Uterus (tissue), 4 donors: ENCODE results near the gene CNTN2. TPM values are rescaled to one million over a fixed set of nuclear protein-coding genes. Genes with fewer than 3 reads are reported as not detected.

Experiments used
- DNase-seq, 2 donors: peaks; one replicate each; pipeline ENCODE4 v3.0.0-alpha.2; 2019 to 2020
- H3K27ac ChIP-seq, 2 donors: fragments of 200-600 bp; sonication (generic); 1 replicate in 1 of 2; 2 replicates in 1 of 2; pipeline ENCODE4 v1.5.1; 2016 to 2018
- H3K27me3 ChIP-seq, 2 donors: fragments of 200-600 bp; sonication (generic); one replicate each; pipeline ENCODE4 v1.5.1; 2018 to 2019; ENCODE audit warnings: control low read depth in 1 of 2
- H3K36me3 ChIP-seq, 2 donors: fragments of 200-600 bp; sonication (generic); one replicate each; pipeline ENCODE4 v1.5.1; 2019; ENCODE audit warnings: control low read depth in 1 of 2
- H3K4me1 ChIP-seq, 2 donors: fragments of 200-600 bp; sonication (generic); one replicate each; pipeline ENCODE4 v1.5.1; 2018 to 2019; ENCODE audit warnings: control low read depth in 1 of 2
- H3K4me3 ChIP-seq, 2 donors: fragments of 200-600 bp; sonication (generic); 1 replicate in 1 of 2; 2 replicates in 1 of 2; pipeline ENCODE4 v1.5.1; 2018 to 2019; ENCODE audit warnings: mild to moderate bottlenecking in 1 of 2
- H3K9me3 ChIP-seq, 2 donors: fragments of 200-600 bp; sonication (generic); one replicate each; pipeline ENCODE4 v1.5.1; 2019; ENCODE audit warnings: control low read depth in 1 of 2
- POLR2A ChIP-seq, 2 donors: fragments of 450-650 bp; IDR thresholded peaks; one replicate each; pipeline ENCODE4 v1.6.1; 2016; ENCODE audit warnings: antibody characterized with exemption in 2 of 2, mild to moderate bottlenecking in 1 of 2, moderate library complexity in 1 of 2
- intact Hi-C: fragments of 100-400 bp; cut with DNase I; formaldehyde crosslinking; loops from one replicate; pipeline ENCODE4 v1.15.1; 2023; ENCODE audit warnings: low total_unique reads
- total RNA-seq, 4 donors: library from RNA; depleted of rRNA in 3 of 4; stranded (reverse); fragments of >200 nt in 3 of 4; gene quantifications; one replicate each; pipeline versions ENCODE4 v1.1.0 to v1.2.4, GENCODE V29; 2014 to 2023
- TF ChIP-seq, protein P1 (sequence below), 4 experiments: fragments of 200-600 bp in 2 of 4; fragments of 450-650 bp in 2 of 4; sonication (generic) in 2 of 4; IDR thresholded peaks; one replicate each; pipeline ENCODE4 v1.5.1; 2016 to 2019; ENCODE audit warnings: antibody characterized with exemption in 4 of 4, mild to moderate bottlenecking in 2 of 4, moderate library complexity in 1 of 4
- donor health status: DM: yes; HTN: yes; CAD: no.

CNTN2 gene
- total RNA-seq, 4 donors from 2014 or later: 3.0 TPM; not detected in 3

DNA sequence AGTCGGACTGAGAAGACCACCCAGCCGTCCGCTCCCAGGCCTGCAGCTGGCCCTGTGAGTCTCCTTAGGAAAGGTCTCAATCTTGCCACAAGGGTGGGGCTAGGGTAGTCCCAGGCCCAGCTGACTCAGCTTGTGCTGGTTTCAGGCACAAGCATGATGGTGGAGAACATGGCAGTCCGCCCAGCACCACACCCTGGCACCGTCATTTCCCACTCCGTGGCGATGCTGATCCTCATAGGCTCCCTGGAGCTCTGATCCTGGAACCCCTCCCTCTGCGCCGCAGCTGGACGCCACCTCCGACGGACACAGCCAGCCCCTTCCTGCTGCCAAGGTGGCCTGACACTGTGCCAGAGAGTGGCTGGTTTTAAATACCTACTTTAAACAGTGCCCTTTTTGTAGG, 30.5 kb downstream of the CNTN2 start:
- Histone ChIP-seq H3K27me3 (no peaks in the 10 kb centered on the region), H3K4me1 (no peaks in the 10 kb centered on the region), H3K36me3 (no peaks in the 10 kb centered on the region), H3K9me3 (no peaks in the 10 kb centered on the region), H3K27ac (no peak overlapping the region), H3K4me3 (no peak overlapping the region)
- no peak for DNase-seq
- TF ChIP-seq, protein P1, sequence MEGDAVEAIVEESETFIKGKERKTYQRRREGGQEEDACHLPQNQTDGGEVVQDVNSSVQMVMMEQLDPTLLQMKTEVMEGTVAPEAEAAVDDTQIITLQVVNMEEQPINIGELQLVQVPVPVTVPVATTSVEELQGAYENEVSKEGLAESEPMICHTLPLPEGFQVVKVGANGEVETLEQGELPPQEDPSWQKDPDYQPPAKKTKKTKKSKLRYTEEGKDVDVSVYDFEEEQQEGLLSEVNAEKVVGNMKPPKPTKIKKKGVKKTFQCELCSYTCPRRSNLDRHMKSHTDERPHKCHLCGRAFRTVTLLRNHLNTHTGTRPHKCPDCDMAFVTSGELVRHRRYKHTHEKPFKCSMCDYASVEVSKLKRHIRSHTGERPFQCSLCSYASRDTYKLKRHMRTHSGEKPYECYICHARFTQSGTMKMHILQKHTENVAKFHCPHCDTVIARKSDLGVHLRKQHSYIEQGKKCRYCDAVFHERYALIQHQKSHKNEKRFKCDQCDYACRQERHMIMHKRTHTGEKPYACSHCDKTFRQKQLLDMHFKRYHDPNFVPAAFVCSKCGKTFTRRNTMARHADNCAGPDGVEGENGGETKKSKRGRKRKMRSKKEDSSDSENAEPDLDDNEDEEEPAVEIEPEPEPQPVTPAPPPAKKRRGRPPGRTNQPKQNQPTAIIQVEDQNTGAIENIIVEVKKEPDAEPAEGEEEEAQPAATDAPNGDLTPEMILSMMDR (IDR thresholded peaks at IDR 0.05): no peak
- no peak for TF ChIP-seq POLR2A (IDR thresholded peaks at IDR 0.05)
- intact Hi-C loops: no loop called here

DNA sequence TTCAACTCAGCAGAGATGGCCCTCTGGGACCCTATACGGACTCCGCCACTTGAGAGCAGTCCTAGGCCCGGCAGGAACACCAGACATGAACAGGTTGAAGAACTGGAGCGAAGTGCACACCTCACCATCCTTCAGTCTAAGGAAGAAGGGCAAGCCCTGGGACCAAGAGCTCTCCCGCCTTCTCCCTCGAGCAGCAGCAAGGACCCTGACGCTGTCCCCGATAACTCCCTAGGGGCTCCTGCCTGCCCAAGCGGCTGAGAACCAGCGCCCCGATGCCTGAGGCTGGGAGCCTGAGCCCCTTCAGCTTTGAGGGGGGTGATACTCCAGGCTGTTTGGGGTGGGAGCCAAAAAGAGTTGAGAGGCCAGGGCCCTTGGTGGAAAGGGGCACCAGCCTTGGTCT, 31.1 kb downstream of the CNTN2 start:
- no peak overlapping the region for H3K4me3 ChIP-seq
- no peaks in the 10 kb centered on the region for H3K9me3 ChIP-seq
- intact Hi-C loops: no loop called here
- DNase-seq: no peak
- no peaks in the 10 kb centered on the region for H3K27me3 ChIP-seq
- H3K27ac ChIP-seq: no peak overlapping the region
- H3K36me3 ChIP-seq: no peaks in the 10 kb centered on the region
- no peak for TF ChIP-seq POLR2A (IDR thresholded peaks at IDR 0.05)
- TF ChIP-seq, protein P1 (IDR thresholded peaks at IDR 0.05): no peak
- no peaks in the 10 kb centered on the region for H3K4me1 ChIP-seq

DNA sequence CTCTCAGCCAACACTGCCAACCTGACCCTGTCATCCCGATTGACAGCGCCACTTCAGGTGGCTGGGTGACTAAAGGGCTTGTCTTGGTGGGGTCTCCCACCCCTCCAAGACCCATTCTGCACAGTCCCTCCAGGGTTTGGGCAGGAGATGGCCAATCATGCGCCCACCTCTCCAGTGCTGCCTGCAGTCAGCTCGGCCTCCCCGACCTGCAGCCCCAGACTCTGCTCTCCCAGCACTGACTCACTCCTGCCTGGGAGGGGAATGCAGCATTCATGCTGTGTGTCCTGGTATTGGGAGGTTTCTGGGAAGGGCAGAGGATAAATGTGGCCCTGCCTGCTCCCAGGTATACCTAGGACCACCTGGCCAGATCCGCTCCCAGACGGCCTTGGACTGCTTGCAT, 31.5 kb downstream of the CNTN2 start:
- Histone ChIP-seq H3K9me3 (no peaks in the 10 kb centered on the region), H3K4me1 (no peaks in the 10 kb centered on the region), H3K4me3 (no peak overlapping the region), H3K27me3 (no peaks in the 10 kb centered on the region), H3K36me3 (no peaks in the 10 kb centered on the region), H3K27ac (no peak overlapping the region)
- intact Hi-C loops: no loop called here
- DNase-seq: no peak
- TF ChIP-seq, protein P1 (IDR thresholded peaks at IDR 0.05): no peak
- no peak for TF ChIP-seq POLR2A (IDR thresholded peaks at IDR 0.05)

DNA sequence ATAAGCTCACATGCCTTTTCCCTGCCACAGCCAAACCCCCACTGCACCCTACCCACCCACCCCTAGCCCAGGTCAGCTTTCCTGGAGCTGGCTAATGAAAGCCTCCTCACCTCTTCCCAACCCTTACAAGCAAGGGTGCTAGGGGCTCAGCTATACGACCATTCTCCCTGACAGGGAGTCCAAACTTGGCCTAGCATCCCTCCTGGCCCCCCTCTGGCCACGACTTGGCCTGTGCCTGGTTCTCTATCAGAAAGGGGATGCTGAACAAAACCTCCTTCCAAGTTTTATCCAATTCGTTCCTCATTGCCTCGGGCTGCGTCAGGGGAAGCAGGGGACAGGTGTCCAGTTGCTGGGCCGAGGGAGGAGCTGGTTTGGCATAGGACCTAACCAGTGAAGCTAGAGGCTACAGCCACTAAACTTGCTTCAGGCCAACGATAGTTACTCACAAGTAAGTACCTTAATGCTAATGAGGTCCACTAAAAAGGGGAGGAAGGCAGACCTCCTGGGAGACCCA, 32.7 kb downstream of the CNTN2 start:
- TF ChIP-seq, protein P1 (IDR thresholded peaks at IDR 0.05): no peak
- TF ChIP-seq POLR2A (IDR thresholded peaks at IDR 0.05): no peak
- H3K9me3 ChIP-seq: no peaks in the 10 kb centered on the region
- intact Hi-C loops: no loop called here

DNA sequence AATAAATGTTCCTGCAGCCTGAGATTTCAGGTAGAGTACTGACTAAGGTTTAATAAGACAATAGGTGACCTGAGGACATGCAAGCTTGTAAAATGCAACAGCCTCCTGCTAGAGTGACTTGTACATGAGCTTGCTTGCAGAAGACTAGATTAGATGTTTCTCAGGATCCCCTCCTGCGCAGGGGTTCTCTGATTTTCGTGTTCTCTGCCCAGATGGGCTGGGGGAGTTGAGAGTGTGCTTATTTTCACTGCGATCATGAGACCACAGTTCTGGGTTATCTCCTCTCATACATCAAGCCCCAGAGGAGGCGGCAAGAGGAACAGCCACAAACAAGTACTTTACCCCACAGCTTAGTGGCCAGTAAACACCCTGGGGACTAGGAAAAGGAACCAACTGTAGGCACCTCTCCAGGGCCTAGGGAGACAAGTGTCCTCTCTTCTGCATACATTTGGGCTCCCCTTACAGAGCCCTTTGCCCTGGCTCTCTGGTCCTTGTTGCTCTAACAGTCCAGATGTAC, 33.3 kb downstream of the CNTN2 start:
- Histone ChIP-seq H3K27ac (no peak overlapping the region), H3K27me3 (no peaks in the 10 kb centered on the region), H3K9me3 (no peaks in the 10 kb centered on the region), H3K36me3 (no peaks in the 10 kb centered on the region), H3K4me3 (no peak overlapping the region), H3K4me1 (no peaks in the 10 kb centered on the region)
- intact Hi-C loops: no loop called here
- no peak for DNase-seq
- no peak for TF ChIP-seq POLR2A (IDR thresholded peaks at IDR 0.05)
- TF ChIP-seq, protein P1 (IDR thresholded peaks at IDR 0.05): no peak

More for the DNA sequence above, 32.7 kb downstream of the CNTN2 start:
- Histone ChIP-seq H3K27ac (no peak overlapping the region), H3K4me3 (no peak overlapping the region), H3K36me3 (no peaks in the 10 kb centered on the region), H3K27me3 (no peaks in the 10 kb centered on the region), H3K4me1 (no peaks in the 10 kb centered on the region)
- no peak for DNase-seq
